Body of pancreas (tissue), 4 donors: ENCODE measurements around the gene RPL10A.

Experiments
- POLR2A ChIP-seq, 3 donors: fragments of 450-650 bp; IDR thresholded peaks; one replicate each; pipeline ENCODE4 v1.6.1; 2016; ENCODE audit warnings: antibody characterized with exemption in 3 of 3, mild to moderate bottlenecking in 2 of 3
- TF ChIP-seq, protein P1 (sequence below), 7 experiments: fragments of 450-650 bp in 4 of 7; fragments of 200-600 bp in 3 of 7; sonication (generic) in 3 of 7; IDR thresholded peaks; one replicate each; pipeline ENCODE4 v1.5.1; 2016 to 2019; ENCODE audit warnings: antibody characterized with exemption in 7 of 7

DNA sequence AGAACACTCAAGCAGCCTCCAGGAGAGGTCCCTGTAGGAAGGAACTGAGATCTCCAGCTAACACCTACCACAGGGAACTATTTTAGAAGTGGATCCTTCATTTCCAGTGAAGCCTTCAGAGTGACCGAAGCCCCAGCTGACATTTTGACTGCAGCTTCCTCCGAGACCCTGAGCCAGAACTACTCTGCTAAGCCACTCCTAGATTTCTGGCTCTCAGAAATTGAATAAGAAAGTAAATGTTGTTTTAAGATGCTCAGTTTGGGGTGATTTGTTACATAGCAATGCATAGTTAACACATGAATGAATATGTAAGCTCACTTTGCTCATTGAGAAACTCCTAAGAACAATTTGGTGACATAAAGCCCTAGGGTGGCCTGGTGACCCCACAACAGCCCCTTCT, 39.0 kb downstream of the RPL10A start:
- TF ChIP-seq, protein P1, sequence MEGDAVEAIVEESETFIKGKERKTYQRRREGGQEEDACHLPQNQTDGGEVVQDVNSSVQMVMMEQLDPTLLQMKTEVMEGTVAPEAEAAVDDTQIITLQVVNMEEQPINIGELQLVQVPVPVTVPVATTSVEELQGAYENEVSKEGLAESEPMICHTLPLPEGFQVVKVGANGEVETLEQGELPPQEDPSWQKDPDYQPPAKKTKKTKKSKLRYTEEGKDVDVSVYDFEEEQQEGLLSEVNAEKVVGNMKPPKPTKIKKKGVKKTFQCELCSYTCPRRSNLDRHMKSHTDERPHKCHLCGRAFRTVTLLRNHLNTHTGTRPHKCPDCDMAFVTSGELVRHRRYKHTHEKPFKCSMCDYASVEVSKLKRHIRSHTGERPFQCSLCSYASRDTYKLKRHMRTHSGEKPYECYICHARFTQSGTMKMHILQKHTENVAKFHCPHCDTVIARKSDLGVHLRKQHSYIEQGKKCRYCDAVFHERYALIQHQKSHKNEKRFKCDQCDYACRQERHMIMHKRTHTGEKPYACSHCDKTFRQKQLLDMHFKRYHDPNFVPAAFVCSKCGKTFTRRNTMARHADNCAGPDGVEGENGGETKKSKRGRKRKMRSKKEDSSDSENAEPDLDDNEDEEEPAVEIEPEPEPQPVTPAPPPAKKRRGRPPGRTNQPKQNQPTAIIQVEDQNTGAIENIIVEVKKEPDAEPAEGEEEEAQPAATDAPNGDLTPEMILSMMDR (IDR thresholded peaks at IDR 0.05), result no peak
- no peak for TF ChIP-seq POLR2A (IDR thresholded peaks at IDR 0.05)
